Left lobe of liver (tissue), 2 donors: ENCODE measurements around the gene RNF32. TPM values are rescaled to one million over a fixed set of nuclear protein-coding genes. Genes with fewer than 3 reads are reported as not detected.
"Not testable (repeated sequence)": the region's sequence is repeated elsewhere in the genome, so short reads cannot be mapped to it uniquely, and the experiment has no call there.

Source experiments
- ATAC-seq: fragments of 200-7000 bp; cut with Tn5 transposase; one replicate; pipeline ENCODE4 v1.9.1; 2020; ENCODE audit warnings: mild to moderate bottlenecking, moderate library complexity
- DNase-seq: peaks from one replicate; pipeline ENCODE4 v3.0.0-alpha.2; 2020; ENCODE audit warnings: low spot score
- total RNA-seq: library from RNA; stranded (reverse); gene quantifications from one replicate; pipeline ENCODE4 v1.2.1, GENCODE V29; 2021
- donor health status: DM: no; HTN: no; CAD: no; lungs with moderate emphysema.
- donor health status: DM: no; HTN: yes; CAD: no.

Gene RNF32
- total RNA-seq, 1 donor from 2014 or later = 1.0 TPM

DNA sequence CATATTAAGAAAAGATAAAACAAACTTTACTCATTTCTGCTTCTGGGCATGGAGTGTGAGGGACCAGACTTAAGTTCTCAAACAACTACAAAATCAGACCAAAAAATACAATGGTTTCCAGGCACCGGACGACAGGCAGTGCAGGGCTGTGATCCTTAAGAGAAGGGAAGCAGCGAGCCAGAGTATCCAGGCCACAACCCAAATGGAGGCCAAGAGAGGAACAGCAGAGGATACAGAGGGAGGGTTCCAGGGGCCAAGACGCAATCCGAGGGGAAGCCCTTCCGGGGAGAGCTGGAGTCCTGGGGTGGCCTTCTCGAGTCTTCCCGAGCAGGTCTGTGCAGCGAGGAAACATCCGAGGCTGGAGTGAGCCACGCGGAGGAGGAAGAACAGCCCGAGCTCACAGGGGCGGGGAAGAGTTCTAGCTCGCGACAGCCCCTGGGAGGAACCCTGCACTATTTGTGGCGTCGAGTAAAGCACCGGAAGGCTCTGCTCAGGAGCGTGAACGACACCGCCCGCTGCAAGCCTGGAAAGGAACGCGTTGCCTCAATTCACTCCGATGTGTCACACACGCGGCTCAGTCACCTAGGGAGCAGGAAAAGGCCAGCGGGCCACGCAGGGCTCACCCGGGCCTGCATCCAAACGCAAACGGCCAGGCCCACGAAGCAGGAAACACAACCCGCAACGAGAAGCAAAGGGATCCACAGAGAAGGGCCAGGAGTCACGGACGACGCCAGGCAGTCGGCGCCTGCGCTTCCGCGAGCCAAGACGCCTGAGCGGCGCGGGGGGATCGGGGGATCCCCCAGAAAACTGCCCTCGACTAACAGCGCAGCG is 933 bp upstream of the RNF32 start:
- ATAC-seq = peak; percentile 4
- no peak for DNase-seq

DNA sequence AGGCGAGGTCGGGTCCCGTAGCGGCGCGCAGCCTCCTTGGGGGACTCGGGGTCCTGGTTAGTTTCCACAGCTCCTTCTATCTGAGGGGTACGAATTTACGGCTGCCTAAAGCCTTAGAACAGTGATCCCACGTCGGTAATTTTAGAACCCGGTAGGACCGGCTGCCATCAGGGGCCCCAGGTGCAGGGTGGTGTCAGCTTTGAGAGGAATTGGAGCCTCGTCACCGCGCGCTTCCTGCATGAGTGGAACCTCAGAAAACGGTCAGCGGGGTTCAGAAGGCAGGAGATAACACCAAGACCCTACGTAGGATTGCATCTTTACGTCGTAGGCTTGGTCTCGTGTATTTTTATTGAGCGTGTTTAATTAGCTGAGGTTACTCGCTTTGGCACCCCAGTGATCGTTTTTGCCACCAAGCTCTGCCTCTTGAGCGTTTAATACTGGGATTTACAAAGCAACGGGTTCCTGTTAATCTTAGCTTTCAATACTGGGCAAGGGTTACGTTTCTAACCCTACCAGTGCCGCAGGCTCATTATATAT is 443 bp downstream of the RNF32 start:
- peak; percentile 51 for DNase-seq
- peak; percentile 49 for ATAC-seq

DNA sequence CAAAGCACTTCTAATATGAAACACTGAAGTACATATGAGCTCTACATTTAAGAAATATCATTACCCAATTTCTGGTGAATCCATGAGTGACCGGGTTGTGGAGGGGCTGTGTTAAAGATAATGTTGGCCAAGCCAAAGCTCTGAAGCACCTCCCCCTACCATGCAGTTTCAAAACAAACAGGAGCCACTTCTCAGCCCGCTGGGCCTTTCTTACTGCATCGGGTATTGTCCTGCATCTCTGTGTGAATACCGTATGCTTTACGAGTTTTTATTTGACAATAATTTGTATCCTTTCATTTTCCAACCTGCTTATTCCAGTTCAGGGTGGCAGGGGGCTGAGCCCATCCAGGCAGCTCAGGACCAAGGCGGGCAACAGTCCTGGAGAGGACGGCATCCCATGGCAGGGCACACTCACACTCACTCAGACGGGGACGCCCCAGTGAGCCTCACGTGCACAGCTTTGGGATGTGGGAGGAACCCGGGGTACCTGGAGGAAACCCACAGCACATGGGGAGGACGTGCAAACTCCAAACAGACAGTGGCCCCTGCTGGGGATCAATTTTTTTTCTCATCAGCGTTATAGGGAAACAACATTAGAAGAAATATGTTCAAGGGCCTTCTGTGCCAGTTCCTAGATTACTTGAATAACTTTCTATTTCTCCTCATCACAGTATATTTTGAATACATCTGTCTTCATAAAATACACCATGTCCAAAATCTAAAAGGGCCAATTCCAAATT is 1.9 kb downstream of the RNF32 start:
- DNase-seq = no peak
- ATAC-seq = no peak

DNA sequence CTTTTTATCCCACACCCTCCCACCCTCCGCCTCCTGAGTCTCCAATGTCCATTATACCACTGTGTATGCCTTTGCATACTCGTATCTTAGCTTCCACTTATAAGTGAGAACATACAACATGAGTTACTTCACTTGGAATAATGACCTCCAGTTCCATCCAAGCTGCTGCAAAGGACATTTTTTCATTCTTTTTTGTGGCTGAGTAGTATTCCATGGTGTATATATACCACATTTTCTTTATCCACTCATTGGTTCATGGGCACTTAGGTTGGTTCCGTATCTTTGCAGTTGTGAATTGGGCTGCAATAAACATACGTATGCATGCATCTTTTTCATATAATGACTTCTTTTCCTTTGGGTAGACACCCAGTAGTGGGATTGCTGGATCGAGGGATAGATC is 6.8 kb downstream of the RNF32 start:
- ATAC-seq = not testable (repeated sequence)

DNA sequence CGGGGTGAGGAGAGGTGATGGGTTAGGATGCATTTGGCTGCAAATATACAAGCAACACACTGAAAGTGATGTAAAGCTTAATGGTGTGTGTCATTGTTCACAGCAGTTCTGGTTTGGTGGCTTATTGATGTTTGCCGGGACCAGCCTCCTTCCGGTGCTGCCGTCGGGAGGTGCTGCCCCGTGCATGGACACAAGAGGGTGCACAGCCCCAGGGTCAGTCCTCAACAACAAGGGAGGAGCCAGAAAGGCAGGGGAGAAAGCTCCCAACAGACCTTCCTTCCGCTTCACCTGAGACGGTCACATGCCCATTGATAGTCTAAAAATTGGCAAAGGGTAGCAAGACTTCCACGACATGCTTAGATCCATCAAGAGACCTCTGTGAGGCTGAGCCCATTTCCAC is 9.5 kb downstream of the RNF32 start:
- DNase-seq = peak; percentile 73

More for the DNA sequence above, 6.8 kb downstream of the RNF32 start:
- not testable (repeated sequence) for DNase-seq

DNA sequence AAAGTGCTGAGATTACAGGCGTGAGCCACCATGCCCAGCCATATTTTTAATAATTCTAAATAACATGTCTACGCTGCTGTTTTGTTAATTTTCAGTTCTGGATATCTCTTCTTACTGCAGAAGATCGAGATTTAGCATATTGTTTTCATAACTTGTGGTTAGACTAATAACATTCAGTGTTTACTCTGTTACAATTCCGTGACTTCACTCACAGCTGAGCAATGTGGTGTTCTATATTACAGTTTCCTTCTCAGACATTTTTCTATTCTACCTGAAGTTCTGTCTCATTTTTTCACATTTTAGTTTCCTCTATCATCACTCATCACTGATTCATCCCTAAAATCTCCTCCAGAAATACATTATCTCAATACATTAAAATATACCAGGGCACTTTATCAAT is 10.9 kb downstream of the RNF32 start:
- ATAC-seq = no peak
- DNase-seq = no peak

More for the DNA sequence above, 9.5 kb downstream of the RNF32 start:
- ATAC-seq = peak; percentile 100

DNA sequence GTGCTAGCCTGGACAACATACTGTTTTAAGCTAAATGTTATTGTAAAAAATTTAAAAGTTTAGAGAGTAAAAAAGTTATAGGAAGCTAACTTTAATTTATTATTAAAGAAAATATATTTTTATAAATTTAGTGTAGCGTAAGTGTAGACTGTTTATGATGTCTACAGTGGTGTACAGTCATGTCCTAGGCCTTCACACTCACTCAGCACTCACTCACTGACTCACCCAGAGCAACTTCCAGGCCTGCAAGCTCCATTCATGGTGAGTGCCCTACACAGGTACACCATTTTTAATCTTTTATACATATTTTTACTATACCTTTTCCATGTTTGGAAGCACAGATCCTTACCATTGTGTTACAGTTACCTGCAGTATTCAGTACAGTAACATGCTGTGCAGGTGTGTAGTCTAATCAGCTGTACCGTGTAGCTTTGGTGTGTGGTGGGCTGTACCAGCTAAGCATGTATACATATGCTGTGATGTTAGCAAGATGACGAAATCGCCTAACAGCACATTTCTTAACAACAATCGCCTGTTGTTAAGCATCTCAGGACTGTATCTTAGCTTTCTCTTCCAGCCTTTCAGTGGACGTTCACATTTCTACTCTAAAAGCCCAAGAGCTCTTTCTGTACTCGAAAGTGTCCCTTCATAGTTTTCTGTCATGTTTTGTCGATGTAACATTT is 12.5 kb downstream of the RNF32 start:
- ATAC-seq = no peak

DNA sequence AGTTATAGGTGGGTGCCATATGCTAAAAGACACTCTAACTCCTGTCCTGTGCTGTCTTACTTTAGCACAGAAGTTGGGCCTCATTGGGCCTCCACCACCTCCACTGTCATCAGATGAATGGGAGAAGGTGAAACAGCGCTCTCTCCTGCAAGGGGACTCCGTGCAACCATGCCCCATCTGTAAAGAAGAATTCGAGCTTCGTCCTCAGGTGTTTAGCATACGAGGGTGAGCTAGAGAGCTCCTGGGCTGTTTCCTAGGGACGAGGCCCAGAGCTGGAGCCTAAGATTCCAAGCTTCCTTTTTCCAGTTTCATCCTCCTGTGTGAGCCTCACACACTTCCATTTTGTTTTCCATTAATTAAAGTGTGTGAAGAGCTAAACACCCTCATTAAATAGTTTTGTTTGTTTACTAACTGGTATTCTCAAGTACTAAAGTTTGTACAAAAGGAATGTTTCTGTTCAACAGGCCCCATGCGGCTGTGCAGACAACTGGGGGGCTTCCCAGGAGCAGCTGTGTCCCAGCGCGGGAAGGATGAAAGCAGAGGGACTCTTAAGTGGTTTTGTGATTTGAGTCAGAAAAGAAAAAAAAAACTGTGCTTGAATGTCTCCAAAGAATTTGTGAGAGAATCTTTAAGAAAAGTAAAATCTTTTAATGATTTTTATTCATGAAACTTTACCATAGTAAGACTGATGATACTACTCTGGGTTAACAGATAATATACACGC is 14.1 kb downstream of the RNF32 start:
- DNase-seq = no peak
- no peak for ATAC-seq

More for the DNA sequence above, 12.5 kb downstream of the RNF32 start:
- DNase-seq = no peak

DNA sequence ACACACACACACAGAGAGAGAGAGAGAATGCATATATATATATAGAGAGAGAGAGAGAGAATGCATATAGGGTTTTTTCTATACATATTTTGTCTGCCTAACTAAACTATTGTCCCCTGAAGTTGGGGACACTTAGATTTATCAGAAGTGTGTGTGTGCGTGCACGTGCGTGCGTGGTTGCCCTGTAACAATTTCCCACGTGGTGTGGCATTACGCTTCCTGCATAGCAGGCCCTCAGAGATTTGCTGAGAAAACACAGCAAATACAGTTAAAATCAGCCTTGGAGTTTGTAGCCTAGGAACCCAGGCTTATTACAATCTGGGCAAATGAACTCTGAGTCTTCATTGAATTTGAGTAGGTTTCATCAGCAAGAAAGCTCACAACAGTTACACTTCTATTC is 14.7 kb downstream of the RNF32 start:
- DNase-seq (no peak), ATAC-seq (no peak)

DNA sequence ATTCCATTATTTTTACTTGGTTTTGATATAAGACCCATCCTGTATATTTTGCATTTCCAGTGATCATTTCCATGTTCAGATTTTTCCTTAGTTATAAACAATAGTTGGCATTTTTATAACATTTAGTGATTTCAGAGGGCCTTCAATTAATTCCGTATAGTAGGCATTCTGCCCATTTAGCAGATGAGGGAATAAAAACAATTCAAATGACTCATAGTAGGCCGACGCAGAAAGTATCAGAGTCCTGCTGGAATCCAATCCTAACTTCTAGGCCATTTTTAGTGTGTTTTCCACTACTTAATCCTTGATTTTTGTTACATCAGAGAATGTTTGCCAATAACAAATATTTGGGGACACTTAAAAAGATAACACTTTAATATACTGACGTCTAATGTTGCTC is 15.4 kb downstream of the RNF32 start:
- ATAC-seq (no peak), DNase-seq (no peak)

DNA sequence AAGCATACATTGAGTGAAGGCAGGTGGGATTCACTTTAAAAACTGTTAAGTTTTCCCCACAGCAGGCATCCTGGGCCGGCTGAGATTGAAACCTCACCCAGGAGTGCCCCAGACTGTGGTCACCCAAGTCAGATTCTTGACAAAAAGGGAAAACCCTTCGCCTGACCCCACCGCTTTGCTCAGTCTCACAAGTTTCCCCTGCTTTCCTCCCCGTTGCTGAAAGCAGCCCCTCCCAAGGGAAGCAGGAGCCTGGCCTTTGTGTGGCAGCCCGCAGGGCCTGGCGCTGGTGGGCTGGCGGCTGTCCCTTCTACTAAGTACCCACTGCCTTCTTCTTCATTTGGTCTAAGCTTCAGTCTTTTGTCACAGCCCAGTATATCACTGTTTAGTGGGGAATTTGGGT is 16.0 kb downstream of the RNF32 start:
- ATAC-seq (no peak), DNase-seq (no peak)

DNA sequence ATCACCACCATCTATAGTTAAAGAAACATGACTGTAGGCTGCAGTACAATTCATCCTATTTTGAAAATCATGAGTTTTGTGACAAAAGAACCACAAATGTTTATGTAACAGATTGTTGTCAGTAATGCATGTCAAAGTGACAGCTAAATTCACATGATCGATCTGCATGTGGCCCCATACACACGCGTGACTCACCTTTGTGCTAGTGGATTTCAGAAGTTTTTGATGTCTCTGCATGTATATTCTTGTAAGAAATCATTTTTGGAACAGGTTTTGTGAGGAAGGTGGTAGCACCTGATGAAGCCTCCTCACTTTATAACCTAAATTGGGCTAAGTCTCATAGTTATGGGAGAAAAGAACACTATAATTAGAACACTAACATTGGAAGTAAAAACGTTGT is 17.1 kb downstream of the RNF32 start:
- no peak for DNase-seq
- ATAC-seq = no peak

DNA sequence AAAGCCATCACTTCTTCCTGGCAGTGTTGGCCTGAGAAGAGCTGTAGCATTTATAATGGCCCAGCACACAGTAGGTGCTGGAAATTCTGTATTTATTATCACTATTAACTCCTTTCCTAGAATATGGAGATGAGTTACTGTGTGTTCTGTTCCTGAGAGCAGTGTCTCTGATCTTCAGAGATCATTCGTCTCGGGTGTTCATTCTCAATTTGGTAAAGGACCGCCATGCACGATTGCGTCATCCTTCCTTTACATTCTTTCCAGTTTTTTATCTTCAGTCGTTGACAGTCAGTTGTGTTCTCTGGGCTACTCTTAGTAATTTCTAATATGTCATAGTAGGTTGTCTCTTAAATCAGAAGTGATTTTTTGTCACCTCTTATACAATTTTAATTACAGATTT is 18.6 kb downstream of the RNF32 start:
- ATAC-seq = no peak

DNA sequence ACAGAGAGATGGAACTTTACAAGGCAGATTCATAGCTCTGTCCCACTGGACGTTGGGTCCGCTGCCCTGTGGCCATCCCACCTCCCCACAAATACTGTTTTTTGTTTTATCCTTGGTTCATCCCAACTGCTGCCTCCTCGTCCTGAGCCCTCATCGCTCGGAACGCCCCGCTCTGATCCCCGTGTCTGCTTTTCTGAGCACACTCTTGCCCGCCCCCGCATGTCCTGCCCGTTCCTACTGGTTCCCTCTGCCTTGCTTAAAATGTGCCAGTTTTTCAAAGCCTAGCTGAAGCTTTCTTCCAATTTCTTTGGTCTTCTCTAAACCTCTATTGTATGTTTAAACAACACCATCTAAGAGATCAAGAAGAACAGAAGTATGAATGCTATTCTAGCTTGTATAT is 19.4 kb downstream of the RNF32 start:
- ATAC-seq = no peak
- DNase-seq = no peak

More for the DNA sequence above, 18.6 kb downstream of the RNF32 start:
- no peak for DNase-seq

DNA sequence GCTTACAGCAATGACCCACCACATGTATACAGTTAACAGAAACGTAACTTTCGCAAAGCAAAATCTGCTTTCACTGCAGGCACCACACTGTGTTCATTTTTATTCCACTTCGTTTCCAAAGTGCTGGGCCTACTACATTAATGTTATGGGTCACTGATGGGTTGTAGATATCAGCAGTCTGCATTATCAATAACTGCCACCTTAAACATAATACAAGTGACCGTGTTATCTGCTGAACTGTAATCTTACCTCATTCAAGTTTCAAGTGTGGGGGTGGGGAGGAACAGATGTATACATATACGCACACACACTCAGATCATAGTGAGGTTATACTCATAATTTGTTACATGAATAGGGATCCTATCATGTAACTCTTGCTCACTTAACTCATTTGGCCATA is 21.1 kb downstream of the RNF32 start:
- DNase-seq (no peak), ATAC-seq (no peak)

DNA sequence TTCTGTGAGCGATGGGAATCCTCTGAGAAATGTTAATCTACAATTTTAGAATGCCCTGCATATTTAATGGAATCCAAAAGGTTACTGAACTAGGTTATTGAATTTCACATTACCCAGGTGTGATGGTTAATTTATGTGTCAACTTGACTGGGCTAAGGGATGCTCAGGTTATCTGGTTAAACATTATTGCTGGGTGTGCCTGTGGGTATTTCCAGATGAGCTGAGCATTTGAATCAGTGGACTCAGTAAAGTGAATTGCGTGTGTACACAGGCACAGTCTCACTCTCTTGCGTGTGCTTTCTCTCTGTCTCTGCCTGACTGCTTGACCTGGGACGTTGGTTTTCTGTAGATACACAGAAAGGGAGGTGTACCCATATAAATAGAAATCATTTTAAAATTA is 21.7 kb downstream of the RNF32 start:
- DNase-seq (no peak), ATAC-seq (no peak)

DNA sequence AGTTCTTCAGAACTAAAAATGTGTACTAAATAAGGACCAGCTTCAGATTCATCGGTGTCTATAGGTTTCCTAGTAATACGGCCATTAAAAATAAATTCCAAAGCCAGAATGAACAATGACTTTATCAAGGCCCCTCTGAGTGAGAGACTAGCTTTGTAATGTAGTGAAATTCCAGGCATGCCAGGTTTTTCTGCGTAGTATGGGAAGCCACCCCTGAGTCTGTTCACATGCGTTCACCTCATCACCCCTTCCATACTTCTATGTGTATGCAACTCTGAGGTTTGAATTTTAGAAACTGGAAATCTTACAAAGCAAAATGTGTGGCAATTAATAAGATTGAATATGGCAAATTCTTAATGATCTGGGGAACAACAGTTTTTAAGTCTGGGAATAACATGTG is 24.5 kb downstream of the RNF32 start:
- DNase-seq = no peak
- ATAC-seq = no peak

DNA sequence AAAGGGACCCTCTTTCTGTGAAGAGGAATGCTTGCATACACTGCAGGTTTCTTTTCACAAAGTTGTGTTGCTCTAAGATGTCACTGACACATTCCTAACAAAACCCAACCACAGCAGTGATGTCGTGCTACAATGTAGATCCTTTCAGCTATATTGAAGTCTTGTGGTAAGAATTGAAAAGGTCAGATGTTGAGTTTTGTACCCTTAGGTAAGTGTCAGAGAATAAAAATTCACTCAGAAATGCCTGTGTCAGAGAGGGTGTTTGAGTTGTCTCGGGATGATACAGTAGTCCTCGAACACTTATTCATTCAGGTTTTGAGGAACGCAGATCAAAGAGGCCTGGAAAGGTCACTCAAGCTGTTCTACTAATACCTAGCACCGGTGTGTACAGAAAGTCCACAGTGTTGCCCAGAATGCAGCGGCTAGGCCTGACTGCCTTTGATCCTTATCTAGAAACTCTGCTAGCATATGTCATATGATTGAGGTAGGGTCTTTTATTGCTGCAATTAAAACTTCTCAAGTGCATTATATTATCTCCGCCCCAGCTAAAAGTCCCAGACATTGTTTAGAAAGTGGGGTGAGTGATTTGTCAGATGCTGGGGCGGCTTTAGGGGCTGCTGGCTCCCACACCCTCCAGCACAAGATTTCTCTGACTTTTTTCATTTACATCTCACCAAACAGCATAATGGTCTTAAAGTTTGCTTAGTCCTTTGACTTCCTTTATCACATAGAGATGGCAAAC is 26.0 kb downstream of the RNF32 start:
- ATAC-seq (no peak), DNase-seq (no peak)

DNA sequence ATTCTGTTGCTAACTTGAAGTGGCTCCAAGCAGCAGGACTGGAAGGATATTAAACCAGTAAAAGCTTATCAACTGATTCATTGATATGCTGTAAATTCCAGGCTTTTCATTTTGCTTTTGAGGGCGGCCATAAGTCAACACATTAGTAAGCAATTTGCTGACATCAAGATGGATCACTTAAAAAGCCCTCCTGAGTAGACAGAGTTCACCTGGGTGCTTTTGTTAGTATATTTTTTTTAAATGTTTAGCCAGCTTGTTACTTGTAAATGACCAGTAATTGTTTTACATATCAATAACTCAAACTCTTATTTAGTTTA is 26.5 kb downstream of the RNF32 start:
- no peak for ATAC-seq
- no peak for DNase-seq

DNA sequence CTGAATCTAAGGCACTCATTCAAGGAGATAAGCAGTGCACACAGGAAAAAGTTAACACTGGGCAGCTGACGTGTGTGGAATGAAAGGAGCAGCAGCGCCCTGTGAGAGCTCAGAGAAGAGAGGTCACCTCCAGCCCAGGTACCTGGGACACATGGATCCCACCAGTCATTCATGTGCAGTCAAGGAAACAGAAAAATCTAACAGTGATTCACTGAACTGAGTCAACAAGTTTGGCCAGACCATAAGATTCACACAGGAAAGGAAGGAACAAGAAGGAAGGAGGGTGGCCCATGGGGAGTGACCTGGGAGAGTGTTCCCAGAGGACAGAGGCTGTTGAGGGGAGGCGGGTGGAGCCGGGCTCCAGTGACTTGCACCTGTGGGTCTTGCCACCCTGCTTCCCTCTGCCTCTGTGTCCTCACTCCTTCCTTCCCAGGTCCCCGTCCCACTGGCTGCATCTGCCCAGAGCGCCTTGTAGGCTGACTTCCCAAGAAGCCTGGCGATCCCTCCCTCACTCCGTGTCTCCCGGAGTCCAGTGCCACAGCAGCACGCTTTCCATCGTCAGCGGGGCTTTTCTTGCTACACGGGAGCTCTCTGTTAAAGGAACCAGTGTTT is 27.7 kb downstream of the RNF32 start:
- DNase-seq (no peak), ATAC-seq (no peak)
